Activated naive CD4-positive, alpha-beta T cell treated with anti-CD3 and anti-CD28 coated beads for 36 hours (primary cell): ENCODE measurements around the gene SAFB. TPM values are rescaled to one million over a fixed set of nuclear protein-coding genes. Genes with fewer than 3 reads are reported as not detected.
"Not testable (repeated sequence)": the region's sequence is repeated elsewhere in the genome, so short reads cannot be mapped to it uniquely, and the experiment has no call there.

Source experiments
- CTCF ChIA-PET: fragments of 350-600 bp; sonication (Branson Sonifier 250); formaldehyde crosslinking; loops from one replicate; lab custom pipeline; 2021; ENCODE audit warnings: antibody characterized with exemption; lab: Charles Lee
- DNase-seq: peaks from one replicate; pipeline ENCODE4 v3.0.0-alpha.2; 2020
- H3K27ac Mint-ChIP-seq: one replicate; pipeline ENCODE4 v1.8.0; 2021; ENCODE audit warnings: mild to moderate bottlenecking, mixed read lengths
- H3K27me3 Mint-ChIP-seq: one replicate; pipeline ENCODE4 v1.8.0; 2021; ENCODE audit warnings: low read depth, mixed read lengths
- H3K36me3 Mint-ChIP-seq: one replicate; pipeline ENCODE4 v1.8.0; 2021; ENCODE audit warnings: low read depth, mixed read lengths
- H3K4me1 Mint-ChIP-seq: one replicate; pipeline ENCODE4 v1.8.0; 2021; ENCODE audit warnings: low read depth, mixed read lengths
- H3K4me3 Mint-ChIP-seq: one replicate; pipeline ENCODE4 v1.8.0; 2021; ENCODE audit warnings: mild to moderate bottlenecking, moderate library complexity, mixed read lengths
- H3K9me3 Mint-ChIP-seq: one replicate; pipeline ENCODE4 v1.8.0; 2021; ENCODE audit warnings: mixed read lengths
- intact Hi-C: fragments of 100-400 bp; cut with micrococcal nuclease; formaldehyde crosslinking; loops from one replicate; pipeline ENCODE4 v1.15.1; 2023
- total RNA-seq, 2 experiments: library from RNA; stranded (reverse); gene quantifications; one replicate each; pipeline ENCODE4 v1.2.3, GENCODE V29; 2021

SAFB gene
- total RNA-seq, 2 experiments from 2014 or later = 120 to 129 TPM

- H3K4me1 Mint-ChIP-seq, H3K9me3 Mint-ChIP-seq, DNase-seq, H3K27ac Mint-ChIP-seq, intact Hi-C loops, CTCF ChIA-PET, H3K27me3 Mint-ChIP-seq, H3K4me3 Mint-ChIP-seq: not testable (repeated sequence)
- peaks cover 48% of the 10 kb centered on the region for H3K36me3 Mint-ChIP-seq
Observed at GRCh38 chr19:5702053-5702410, 79.1 kb downstream of the SAFB start.

- H3K36me3 Mint-ChIP-seq = peaks cover 49% of the 10 kb centered on the region
- H3K4me3 Mint-ChIP-seq = no peak overlapping the region
- CTCF ChIA-PET = no interaction called here
- H3K9me3 Mint-ChIP-seq = no peaks in the 10 kb centered on the region
- intact Hi-C loops = no loop called here
- no peaks in the 10 kb centered on the region for H3K4me1 Mint-ChIP-seq
- no peak for DNase-seq
- no peak overlapping the region for H3K27ac Mint-ChIP-seq
- no peaks in the 10 kb centered on the region for H3K27me3 Mint-ChIP-seq
Observed at GRCh38 chr19:5703819-5704818, 81.2 kb downstream of the SAFB start.

GRCh38 chr19:5705552-5705951 is 82.7 kb downstream of the SAFB start:
- Mint-ChIP-seq H3K9me3 (no peaks in the 10 kb centered on the region), H3K27ac (no peak overlapping the region), H3K36me3 (peaks cover 50% of the 10 kb centered on the region), H3K27me3 (no peaks in the 10 kb centered on the region), H3K4me1 (no peaks in the 10 kb centered on the region), H3K4me3 (no peak overlapping the region)
- CTCF ChIA-PET = interaction anchor here (0.5 kb wide), 1 partner anchor 38 kb away, joined by 3 read pairs; no protein-coding TSS in a partner anchor
- no peak for DNase-seq
- intact Hi-C loops = no loop called here

- CTCF ChIA-PET = interaction anchor here (1.8 kb wide), 1 partner anchor 18 kb away, joined by 8 read pairs; the partner anchor contains the start of gene RPL36
- H3K36me3 Mint-ChIP-seq = peaks cover 44% of the 10 kb centered on the region
- no peaks in the 10 kb centered on the region for H3K4me1 Mint-ChIP-seq
Observed at GRCh38 chr19:5706876-5707573, 84.1 kb downstream of the SAFB start.

GRCh38 chr19:5707576-5708575 is 85.0 kb downstream of the SAFB start:
- CTCF ChIA-PET = interaction anchor here (1.1 to 1.8 kb wide), 2 partner anchors 9 to 19 kb away, joined by 3 to 8 read pairs; partner anchors contain the start of gene RPL36
- Mint-ChIP-seq H3K4me3 (no peak overlapping the region), H3K27ac (no peak overlapping the region), H3K27me3 (no peaks in the 10 kb centered on the region), H3K4me1 (no peaks in the 10 kb centered on the region), H3K36me3 (peaks cover 47% of the 10 kb centered on the region), H3K9me3 (no peaks in the 10 kb centered on the region)
- intact Hi-C loops = no loop called here
- no peak for DNase-seq

More at GRCh38 chr19:5706876-5707573, 84.1 kb downstream of the SAFB start:
- H3K9me3 Mint-ChIP-seq = no peaks in the 10 kb centered on the region
- no peaks in the 10 kb centered on the region for H3K27me3 Mint-ChIP-seq
- intact Hi-C loops = no loop called here
- no peak overlapping the region for H3K4me3 Mint-ChIP-seq
- H3K27ac Mint-ChIP-seq = no peak overlapping the region
- DNase-seq = no peak

- Mint-ChIP-seq H3K36me3 (peaks cover 45% of the 10 kb centered on the region), H3K9me3 (no peaks in the 10 kb centered on the region), H3K27ac (no peak overlapping the region), H3K4me3 (no peak overlapping the region), H3K27me3 (no peaks in the 10 kb centered on the region), H3K4me1 (peaks cover 4% of the 10 kb centered on the region)
- no peak for DNase-seq
- CTCF ChIA-PET = interaction anchor here (1.3 to 1.6 kb wide), 2 partner anchors 9 to 21 kb away, joined by 5 to 6 read pairs; partner anchors contain the start of genes CATSPERD, LONP1 and RPL36
- intact Hi-C loops = no loop called here
Observed at GRCh38 chr19:5711025-5711424, 88.1 kb downstream of the SAFB start.

- Mint-ChIP-seq H3K9me3 (no peaks in the 10 kb centered on the region), H3K4me1 (peaks cover 9% of the 10 kb centered on the region), H3K36me3 (peaks cover 38% of the 10 kb centered on the region), H3K27ac (no peak overlapping the region), H3K4me3 (no peak overlapping the region), H3K27me3 (no peaks in the 10 kb centered on the region)
- CTCF ChIA-PET = interaction anchor here (1.3 to 1.6 kb wide), 3 partner anchors 9 to 24 kb away, joined by 4 to 6 read pairs (median 5); partner anchors contain the start of genes CATSPERD, LONP1 and RPL36
- intact Hi-C loops = no loop called here
- no peak for DNase-seq
Observed at GRCh38 chr19:5711713-5712161, 88.9 kb downstream of the SAFB start.

- no peak for DNase-seq
Observed at GRCh38 chr19:5713228-5713627, 90.3 kb downstream of the SAFB start.

GRCh38 chr19:5714816-5715215 is 91.9 kb downstream of the SAFB start:
- Mint-ChIP-seq H3K27me3 (no peaks in the 10 kb centered on the region), H3K4me1 (peaks cover 28% of the 10 kb centered on the region), H3K27ac (no peak overlapping the region), H3K36me3 (peaks cover 50% of the 10 kb centered on the region), H3K4me3 (no peak overlapping the region), H3K9me3 (no peaks in the 10 kb centered on the region)
- intact Hi-C loops = no loop called here
- DNase-seq = no peak
- CTCF ChIA-PET = interaction anchor here (1.0 to 2.5 kb wide), 2 partner anchors 25 to 28 kb away, joined by 3 to 7 read pairs; partner anchors contain the start of gene RPL36

More at GRCh38 chr19:5713228-5713627, 90.3 kb downstream of the SAFB start:
- H3K27ac Mint-ChIP-seq = no peak overlapping the region
- peaks cover 23% of the 10 kb centered on the region for H3K4me1 Mint-ChIP-seq
- intact Hi-C loops = no loop called here
- H3K27me3 Mint-ChIP-seq = no peaks in the 10 kb centered on the region
- CTCF ChIA-PET = interaction anchor here (1.4 kb wide), 1 partner anchor 26 kb away, joined by 4 read pairs; no protein-coding TSS in a partner anchor
- H3K4me3 Mint-ChIP-seq = no peak overlapping the region
- H3K36me3 Mint-ChIP-seq = peaks cover 40% of the 10 kb centered on the region
- no peaks in the 10 kb centered on the region for H3K9me3 Mint-ChIP-seq

- H3K27me3 Mint-ChIP-seq = no peaks in the 10 kb centered on the region
- H3K36me3 Mint-ChIP-seq = peaks cover 40% of the 10 kb centered on the region
- intact Hi-C loops = no loop called here
- no peak for DNase-seq
- peak overlapping the region; percentile 98 for H3K27ac Mint-ChIP-seq
- CTCF ChIA-PET = interaction anchor here (0.7 to 4.8 kb wide), 3 partner anchors 9 to 86 kb away, joined by 3 to 37 read pairs (median 3); partner anchors contain the start of gene RPL36
- peaks cover 33% of the 10 kb centered on the region for H3K4me1 Mint-ChIP-seq
- H3K9me3 Mint-ChIP-seq = no peaks in the 10 kb centered on the region
- peak overlapping the region; percentile 89 for H3K4me3 Mint-ChIP-seq
Observed at GRCh38 chr19:5717215-5717935, 94.5 kb downstream of the SAFB start.
